ENCODE results near the gene LOXL3.

DNA sequence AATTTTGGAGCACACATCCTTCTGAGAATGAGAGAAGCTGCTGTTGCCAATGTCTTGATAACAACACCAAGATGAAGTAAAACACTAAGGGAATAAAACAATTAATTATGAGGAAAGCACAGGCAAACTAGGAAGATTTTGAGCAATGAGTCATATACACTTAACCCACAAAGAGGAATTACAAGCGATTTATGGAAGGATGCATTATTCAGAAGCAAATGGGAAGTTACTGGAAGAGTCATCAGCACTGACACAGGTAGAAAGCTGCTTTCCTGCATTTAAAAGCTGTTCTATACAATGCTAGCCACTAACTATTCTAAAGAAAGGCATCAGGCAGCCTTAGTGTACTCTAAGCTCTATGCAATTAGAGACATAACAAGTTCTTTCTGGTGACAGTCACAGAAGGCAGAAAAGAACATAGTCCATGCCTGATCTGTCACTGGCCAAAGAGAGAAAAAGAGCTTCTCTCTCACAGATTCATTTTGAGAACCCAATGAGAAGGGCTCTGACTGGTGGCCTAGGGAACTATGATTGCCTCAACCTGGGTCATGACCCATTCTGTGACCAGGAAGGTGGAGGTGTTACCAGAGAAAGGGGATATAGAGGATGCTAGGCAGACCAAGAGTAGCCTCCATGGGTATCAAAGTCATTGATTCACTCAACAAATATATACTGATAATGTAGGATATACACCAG is 49.0 kb upstream of the LOXL3 start:
- no peak for TF ChIP-seq POLR2A (IDR thresholded peaks at IDR 0.05)
- TF ChIP-seq CTCF (IDR thresholded peaks at IDR 0.05) = no peak

Data from adrenal gland (tissue), 5 donors.